ENCODE measurements around the gene NPDC1. TPM values are rescaled to one million over a fixed set of nuclear protein-coding genes. Genes with fewer than 3 reads are reported as not detected.
A peak's percentile ranks its signal among the peaks of the same experiment; 100 is the strongest.

Gene NPDC1
- polyA plus RNA-seq, 1 experiment = 8.9 TPM

DNA sequence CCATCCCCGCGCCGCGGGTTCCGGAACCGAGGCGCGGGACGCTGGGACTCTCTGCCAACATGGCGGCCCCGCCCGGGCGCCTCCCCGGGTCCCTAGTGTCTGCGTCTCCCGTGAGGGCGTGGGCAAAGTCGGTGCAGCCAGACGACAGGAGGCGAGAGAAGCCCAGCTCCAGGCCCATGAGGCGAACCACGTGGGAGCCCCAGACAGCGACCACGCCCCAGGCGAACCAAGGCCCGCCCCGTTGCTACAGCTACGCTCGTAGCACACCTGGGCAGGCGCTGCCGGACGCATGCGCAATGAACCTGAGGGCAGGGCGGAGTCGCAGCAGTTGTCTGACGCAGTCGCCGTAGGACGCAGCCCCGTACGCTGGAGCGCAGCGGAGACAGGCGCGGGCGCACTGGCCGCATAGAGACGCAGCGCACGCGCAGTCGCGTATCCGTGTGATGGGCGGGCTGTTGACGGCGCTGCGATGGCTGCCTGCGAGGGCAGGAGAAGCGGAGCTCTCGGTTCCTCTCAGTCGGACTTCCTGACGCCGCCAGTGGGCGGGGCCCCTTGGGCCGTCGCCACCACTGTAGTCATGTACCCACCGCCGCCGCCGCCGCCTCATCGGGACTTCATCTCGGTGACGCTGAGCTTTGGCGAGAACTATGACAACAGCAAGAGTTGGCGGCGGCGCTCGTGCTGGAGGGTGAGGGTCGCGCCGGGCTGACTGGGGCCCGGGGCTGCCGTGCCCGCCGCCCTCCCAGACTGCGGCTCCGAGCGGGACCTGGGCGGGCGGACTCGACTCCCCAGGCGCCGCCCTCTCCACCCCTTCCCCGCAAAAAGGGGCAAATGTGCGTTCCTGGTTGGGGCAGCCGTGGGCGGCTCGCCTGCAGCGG lies 40.8 kb upstream of the NPDC1 start, which contains the start of gene MAN1B1:
MAN1B1 (plus strand) TSS at position 455 of the 878 bp plus-strand sequence; CDS start at position 470, 15 bp downstream.
- POLR2A ChIA-PET = interaction anchor here (0.6 to 2.1 kb wide), 19 partner anchors 9 to 393 kb away, joined by 3 to 12 read pairs (median 4); partner anchors contain the start of genes ANAPC2, NPDC1, RNF224 and SSNA1
- TF ChIP-seq, protein P1, sequence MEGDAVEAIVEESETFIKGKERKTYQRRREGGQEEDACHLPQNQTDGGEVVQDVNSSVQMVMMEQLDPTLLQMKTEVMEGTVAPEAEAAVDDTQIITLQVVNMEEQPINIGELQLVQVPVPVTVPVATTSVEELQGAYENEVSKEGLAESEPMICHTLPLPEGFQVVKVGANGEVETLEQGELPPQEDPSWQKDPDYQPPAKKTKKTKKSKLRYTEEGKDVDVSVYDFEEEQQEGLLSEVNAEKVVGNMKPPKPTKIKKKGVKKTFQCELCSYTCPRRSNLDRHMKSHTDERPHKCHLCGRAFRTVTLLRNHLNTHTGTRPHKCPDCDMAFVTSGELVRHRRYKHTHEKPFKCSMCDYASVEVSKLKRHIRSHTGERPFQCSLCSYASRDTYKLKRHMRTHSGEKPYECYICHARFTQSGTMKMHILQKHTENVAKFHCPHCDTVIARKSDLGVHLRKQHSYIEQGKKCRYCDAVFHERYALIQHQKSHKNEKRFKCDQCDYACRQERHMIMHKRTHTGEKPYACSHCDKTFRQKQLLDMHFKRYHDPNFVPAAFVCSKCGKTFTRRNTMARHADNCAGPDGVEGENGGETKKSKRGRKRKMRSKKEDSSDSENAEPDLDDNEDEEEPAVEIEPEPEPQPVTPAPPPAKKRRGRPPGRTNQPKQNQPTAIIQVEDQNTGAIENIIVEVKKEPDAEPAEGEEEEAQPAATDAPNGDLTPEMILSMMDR (IDR thresholded peaks at IDR 0.05; ENCODE audit: low read depth, low read length) = no peak
- Histone ChIP-seq H3K4me3 (ENCODE audit: low read depth, low read length) (peak within 1 kb of the TSS; percentile 76), H3K9me3 (ENCODE audit: control insufficient read depth, insufficient read depth, low read length) (no peaks in the 10 kb centered on the region), H3K27me3 (ENCODE audit: control insufficient read depth, insufficient read depth, low read length) (no peaks in the 10 kb centered on the region), H3K27ac (ENCODE audit: low read depth, low read length) (peak within 1 kb of the TSS; percentile 75)
- DNase-seq (ENCODE audit: low read depth, low spot score) = peak; percentile 97
- CTCF ChIA-PET = interaction anchor here (0.6 to 1.7 kb wide), 5 partner anchors 19 to 314 kb away, joined by 4 to 7 read pairs (median 5); no protein-coding TSS in a partner anchor

- Histone ChIP-seq H3K9me3 (ENCODE audit: control insufficient read depth, insufficient read depth, low read length) (no peaks in the 10 kb centered on the region), H3K27ac (ENCODE audit: low read depth, low read length) (peak overlapping the region; percentile 65), H3K4me3 (ENCODE audit: low read depth, low read length) (peak overlapping the region; percentile 76), H3K27me3 (ENCODE audit: control insufficient read depth, insufficient read depth, low read length) (no peaks in the 10 kb centered on the region)
- no peak for DNase-seq (ENCODE audit: low read depth, low spot score)
- TF ChIP-seq, protein P1 (IDR thresholded peaks at IDR 0.05; ENCODE audit: low read depth, low read length) = no peak
- CTCF ChIA-PET = interaction anchor here (0.6 to 1.7 kb wide), 5 partner anchors 18 to 313 kb away, joined by 4 to 7 read pairs (median 5); no protein-coding TSS in a partner anchor
- POLR2A ChIA-PET = interaction anchor here (0.6 to 2.1 kb wide), 13 partner anchors 13 to 393 kb away, joined by 3 to 12 read pairs (median 4); partner anchors contain the start of genes ANAPC2, NPDC1, RNF224 and SSNA1
These were observed 40.0 kb upstream of the NPDC1 start for GRCh38 chr9:137085920-137086530.

DNA sequence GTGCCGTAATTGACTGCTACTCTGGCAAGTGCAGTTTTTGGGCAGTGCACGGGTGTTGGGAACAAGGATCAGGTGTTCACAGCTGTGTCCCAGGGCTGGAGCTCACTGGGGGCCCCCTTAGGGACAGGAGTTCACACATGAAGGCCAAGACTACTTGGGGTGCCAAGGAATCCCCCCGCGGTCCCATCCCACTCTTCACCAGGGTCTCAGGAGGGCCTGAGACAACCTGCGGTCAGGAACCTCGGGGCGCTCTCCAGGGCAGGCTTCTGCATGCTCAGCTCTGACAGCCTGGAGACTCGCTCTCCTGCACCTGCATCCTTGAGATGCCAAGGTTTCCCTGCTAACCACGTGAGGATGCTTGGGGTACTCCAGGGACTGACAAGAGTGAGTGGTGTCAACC lies 38.5 kb upstream of the NPDC1 start:
- Histone ChIP-seq H3K27me3 (ENCODE audit: control insufficient read depth, insufficient read depth, low read length) (no peaks in the 10 kb centered on the region), H3K27ac (ENCODE audit: low read depth, low read length) (peak overlapping the region; percentile 31), H3K9me3 (ENCODE audit: control insufficient read depth, insufficient read depth, low read length) (no peaks in the 10 kb centered on the region), H3K4me3 (ENCODE audit: low read depth, low read length) (no peak overlapping the region)
- CTCF ChIA-PET = interaction anchor here (1.0 to 1.9 kb wide), 2 partner anchors 17 kb away, joined by 3 to 11 read pairs; no protein-coding TSS in a partner anchor
- no peak for DNase-seq (ENCODE audit: low read depth, low spot score)
- POLR2A ChIA-PET = interaction anchor here (1.4 kb wide), 1 partner anchor 104 kb away, joined by 3 read pairs; the partner anchor contains the start of gene SSNA1
- TF ChIP-seq, protein P1 (IDR thresholded peaks at IDR 0.05; ENCODE audit: low read depth, low read length) = no peak

DNA sequence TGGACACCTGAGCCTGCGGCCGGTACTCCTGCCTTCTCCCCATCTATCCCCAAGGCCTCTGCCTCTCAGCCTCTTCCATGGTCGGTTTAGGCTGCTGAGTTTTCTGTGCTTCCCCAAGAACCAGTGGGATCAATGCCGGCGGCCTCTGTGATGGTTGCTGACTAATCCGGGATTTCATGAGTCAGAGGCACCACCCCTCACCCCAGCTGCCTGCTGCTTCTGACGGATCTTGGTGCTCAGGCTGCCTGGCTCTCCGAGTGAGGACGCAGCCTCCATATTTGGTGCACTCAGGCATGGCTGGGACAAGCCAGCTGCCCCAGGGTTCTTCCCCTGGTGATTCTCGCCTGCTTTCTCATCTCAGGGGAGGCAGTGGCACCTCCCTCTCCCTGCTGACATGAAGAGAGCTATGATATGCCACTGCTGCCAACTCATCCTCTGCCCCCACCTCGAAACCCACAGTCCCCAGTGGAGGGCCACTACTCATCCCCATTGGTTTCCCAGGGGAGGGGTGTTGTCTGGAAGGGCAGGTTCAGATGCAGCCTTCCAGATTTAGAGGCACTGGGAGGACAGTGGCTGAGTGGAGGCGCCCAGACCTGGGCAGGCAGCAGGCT lies 37.5 kb upstream of the NPDC1 start:
- TF ChIP-seq, protein P1 (IDR thresholded peaks at IDR 0.05; ENCODE audit: low read depth, low read length) = no peak
- ChIA-PET CTCF (interaction anchor here (0.9 to 1.9 kb wide), 2 partner anchors 16 to 19 kb away, joined by 3 to 11 read pairs; no protein-coding TSS in a partner anchor), POLR2A (interaction anchor here (0.8 to 1.4 kb wide), 2 partner anchors 105 to 356 kb away, joined by 3 read pairs; partner anchors contain the start of gene SSNA1)
- Histone ChIP-seq H3K27me3 (ENCODE audit: control insufficient read depth, insufficient read depth, low read length) (no peaks in the 10 kb centered on the region), H3K9me3 (ENCODE audit: control insufficient read depth, insufficient read depth, low read length) (no peaks in the 10 kb centered on the region; the same call in 1 of the 2 replicates), H3K4me3 (ENCODE audit: low read depth, low read length) (no peak overlapping the region), H3K27ac (ENCODE audit: low read depth, low read length) (peak overlapping the region; percentile 93)
- DNase-seq (ENCODE audit: low read depth, low spot score) = peak; percentile 91
